Natural killer cell treated with Interleukin-12 subunit alpha and Interleukin-12 subunit beta and Interleukin-15 and Interleukin-18, amount 100 ng/mL, for 72 hours (primary cell): ENCODE data around the gene CENPU. TPM values are rescaled to one million over a fixed set of nuclear protein-coding genes. Genes with fewer than 3 reads are reported as not detected.

Source experiments
- ATAC-seq, 2 donors: fragments of 150-1000 bp; cut with Tn5 transposase in 1 of 2; sonication (Bioruptor Pico), chemical (Tn5 transposase) in 1 of 2; 2 replicates each; pipeline ENCODE4 v1.10.0; 2021
- DNase-seq: peaks from one replicate; pipeline ENCODE4 v3.0.0; 2022; ENCODE audit warnings: low spot score
- H3K27ac Mint-ChIP-seq, 2 donors: 1 replicate in 1 of 2; 2 replicates in 1 of 2; pipeline ENCODE4 v1.8.0; 2022; ENCODE audit warnings: mixed read lengths in 2 of 2, mild to moderate bottlenecking in 1 of 2, moderate library complexity in 1 of 2
- H3K27me3 Mint-ChIP-seq, 2 donors: 1 replicate in 1 of 2; 2 replicates in 1 of 2; pipeline ENCODE4 v1.8.0; 2022; ENCODE audit warnings: mixed read lengths in 2 of 2
- H3K36me3 Mint-ChIP-seq: one replicate; pipeline ENCODE4 v1.8.0; 2022; ENCODE audit warnings: mixed read lengths
- H3K4me1 Mint-ChIP-seq, 2 donors: 1 replicate in 1 of 2; 2 replicates in 1 of 2; pipeline ENCODE4 v1.8.0; 2022; ENCODE audit warnings: low read depth in 2 of 2, mixed read lengths in 2 of 2, mild to moderate bottlenecking in 1 of 2
- H3K4me3 Mint-ChIP-seq: one replicate; pipeline ENCODE4 v1.8.0; 2022; ENCODE audit warnings: mixed read lengths
- H3K9me3 Mint-ChIP-seq: 2 replicates; pipeline ENCODE4 v1.8.0; 2022; ENCODE audit warnings: mixed read lengths
- total RNA-seq, 2 donors: library from RNA; stranded (reverse); gene quantifications; one replicate each; pipeline ENCODE4 v1.2.3, GENCODE V29; 2022

The CENPU gene
- total RNA-seq, 2 donors from 2014 or later, result 44.8 to 60.2 TPM

GRCh38 chr4:184719407-184719806 lies 14.5 kb downstream of the CENPU start:
- Mint-ChIP-seq H3K9me3 (peaks cover 18% of the 10 kb centered on the region), H3K27ac (no peak overlapping the region), H3K36me3 (peaks cover 57% of the 10 kb centered on the region), H3K4me1 (peaks cover 14 to 16% of the 10 kb centered on the region in 2 donors), H3K27me3 (no peaks in the 10 kb centered on the region), H3K4me3 (no peak overlapping the region)
- ATAC-seq, result peak in 1 of 2 donors; percentile 48
- DNase-seq, result no peak

- ATAC-seq, result no peak
- Mint-ChIP-seq H3K4me3 (no peak overlapping the region), H3K36me3 (peaks cover 39% of the 10 kb centered on the region), H3K4me1 (peaks cover 6 to 12% of the 10 kb centered on the region in 2 donors), H3K27me3 (no peaks in the 10 kb centered on the region), H3K9me3 (peaks cover 5% of the 10 kb centered on the region), H3K27ac (no peak overlapping the region)
- DNase-seq, result no peak
Measured at GRCh38 chr4:184715526-184715925, 18.4 kb downstream of the CENPU start.

- Mint-ChIP-seq H3K36me3 (peaks cover 29% of the 10 kb centered on the region), H3K9me3 (no peaks in the 10 kb centered on the region), H3K27ac (no peak overlapping the region), H3K4me1 (peaks cover 5 to 12% of the 10 kb centered on the region in 2 donors), H3K27me3 (no peaks in the 10 kb centered on the region), H3K4me3 (no peak overlapping the region)
- DNase-seq, result no peak
- ATAC-seq, result no peak
Measured at GRCh38 chr4:184713887-184714286, 20.0 kb downstream of the CENPU start.

- Mint-ChIP-seq H3K4me3 (no peak overlapping the region), H3K9me3 (no peaks in the 10 kb centered on the region), H3K27me3 (no peaks in the 10 kb centered on the region), H3K27ac (no peak overlapping the region), H3K36me3 (peaks cover 28% of the 10 kb centered on the region), H3K4me1 (peaks cover 0 to 10% of the 10 kb centered on the region in 2 donors)
- ATAC-seq (no peak), DNase-seq (no peak)
Measured at GRCh38 chr4:184712322-184712721, 21.6 kb downstream of the CENPU start.

GRCh38 chr4:184706453-184706852 lies 27.4 kb downstream of the CENPU start:
- peaks cover 21% of the 10 kb centered on the region for H3K36me3 Mint-ChIP-seq
- no peak for DNase-seq
- no peak for ATAC-seq
- no peaks in the 10 kb centered on the region for H3K27me3 Mint-ChIP-seq
- H3K4me3 Mint-ChIP-seq, result peak overlapping the region; percentile 47
- no peaks in the 10 kb centered on the region for H3K9me3 Mint-ChIP-seq
- peaks cover 12 to 31% of the 10 kb centered on the region in 2 donors for H3K4me1 Mint-ChIP-seq
- H3K27ac Mint-ChIP-seq, result peak overlapping the region; percentile 56 to 80

- Mint-ChIP-seq H3K27me3 (no peaks in the 10 kb centered on the region), H3K9me3 (no peaks in the 10 kb centered on the region), H3K4me1 (peaks cover 12 to 31% of the 10 kb centered on the region in 2 donors), H3K4me3 (peak overlapping the region; percentile 5), H3K36me3 (peaks cover 21% of the 10 kb centered on the region), H3K27ac (no peak overlapping the region)
- peak; percentile 36 to 63 for ATAC-seq
- DNase-seq, result no peak
Measured at GRCh38 chr4:184705692-184706091, 28.2 kb downstream of the CENPU start.

GRCh38 chr4:184702114-184702513 lies 31.8 kb downstream of the CENPU start:
- Mint-ChIP-seq H3K4me3 (no peak overlapping the region), H3K27ac (no peak overlapping the region), H3K27me3 (no peaks in the 10 kb centered on the region), H3K36me3 (peaks cover 22% of the 10 kb centered on the region), H3K9me3 (no peaks in the 10 kb centered on the region), H3K4me1 (peaks cover 12 to 26% of the 10 kb centered on the region in 2 donors)
- ATAC-seq (no peak), DNase-seq (no peak)

- no peak for DNase-seq
- peak in 1 of 2 donors; percentile 32 for ATAC-seq
- Mint-ChIP-seq H3K9me3 (no peaks in the 10 kb centered on the region), H3K4me3 (no peak overlapping the region), H3K4me1 (peaks cover 2 to 7% of the 10 kb centered on the region in 2 donors), H3K27ac (no peak overlapping the region), H3K36me3 (peaks cover 15% of the 10 kb centered on the region), H3K27me3 (no peaks in the 10 kb centered on the region)
Measured at GRCh38 chr4:184699941-184700340, 34.0 kb downstream of the CENPU start.

- no peak for DNase-seq
- Mint-ChIP-seq H3K27me3 (no peaks in the 10 kb centered on the region), H3K27ac (no peak overlapping the region), H3K9me3 (no peaks in the 10 kb centered on the region), H3K36me3 (peaks cover 14% of the 10 kb centered on the region), H3K4me1 (no peaks in the 10 kb centered on the region), H3K4me3 (no peak overlapping the region)
- no peak for ATAC-seq
Measured at GRCh38 chr4:184697956-184698355, 35.9 kb downstream of the CENPU start.

- Mint-ChIP-seq H3K9me3 (no peaks in the 10 kb centered on the region), H3K27ac (peak overlapping the region in 1 of 2 donors; percentile 11), H3K4me3 (no peak overlapping the region), H3K36me3 (peaks cover 14% of the 10 kb centered on the region), H3K4me1 (no peaks in the 10 kb centered on the region), H3K27me3 (no peaks in the 10 kb centered on the region)
- DNase-seq (no peak), ATAC-seq (no peak)
Measured at GRCh38 chr4:184695178-184695896, 38.6 kb downstream of the CENPU start.

- peaks cover 14% of the 10 kb centered on the region for H3K36me3 Mint-ChIP-seq
- no peak overlapping the region for H3K4me3 Mint-ChIP-seq
- no peaks in the 10 kb centered on the region for H3K9me3 Mint-ChIP-seq
- ATAC-seq, result no peak
- DNase-seq, result no peak
- H3K4me1 Mint-ChIP-seq, result no peaks in the 10 kb centered on the region
- no peaks in the 10 kb centered on the region for H3K27me3 Mint-ChIP-seq
- no peak overlapping the region for H3K27ac Mint-ChIP-seq
Measured at GRCh38 chr4:184694412-184694956, 39.4 kb downstream of the CENPU start.

- Mint-ChIP-seq H3K27ac (peak overlapping the region in 1 of 2 donors; percentile 18), H3K27me3 (no peaks in the 10 kb centered on the region), H3K9me3 (no peaks in the 10 kb centered on the region), H3K4me3 (no peak overlapping the region), H3K4me1 (no peaks in the 10 kb centered on the region), H3K36me3 (peaks cover 14% of the 10 kb centered on the region)
- DNase-seq (no peak), ATAC-seq (no peak)
Measured at GRCh38 chr4:184693056-184693455, 40.8 kb downstream of the CENPU start.

- DNase-seq (no peak), ATAC-seq (no peak)
- Mint-ChIP-seq H3K4me3 (no peak overlapping the region), H3K27me3 (no peaks in the 10 kb centered on the region), H3K27ac (peak overlapping the region in 1 of 2 donors; percentile 53), H3K36me3 (peaks cover 5% of the 10 kb centered on the region), H3K9me3 (no peaks in the 10 kb centered on the region), H3K4me1 (peaks cover 3 to 8% of the 10 kb centered on the region in 2 donors)
Measured at GRCh38 chr4:184689681-184690080, 44.2 kb downstream of the CENPU start.

GRCh38 chr4:184688447-184688846 lies 45.4 kb downstream of the CENPU start:
- Mint-ChIP-seq H3K27ac (no peak overlapping the region), H3K9me3 (no peaks in the 10 kb centered on the region), H3K4me1 (peaks cover 6 to 14% of the 10 kb centered on the region in 2 donors), H3K4me3 (no peak overlapping the region), H3K36me3 (peaks cover 1% of the 10 kb centered on the region), H3K27me3 (no peaks in the 10 kb centered on the region)
- DNase-seq (no peak), ATAC-seq (peak in 1 of 2 donors; percentile 59)
